NCI-H2029 treated with DMSO at 0.1 percent for 48 hours (cell line): ENCODE measurements around the gene CORO2B.

Experiments used
- DNase-seq: peaks from one replicate; lab custom pipeline; 2025; lab: John Stamatoyannopoulos, UW

The CORO2B gene

GRCh38 chr15:68629519-68630210, 50.9 kb downstream of the CORO2B start:
- DNase-seq = peak; percentile 31

- no peak for DNase-seq
Measured at GRCh38 chr15:68630211-68630555, 51.4 kb downstream of the CORO2B start.

- no peak for DNase-seq
Measured at GRCh38 chr15:68630836-68631235, 52.0 kb downstream of the CORO2B start.

GRCh38 chr15:68631601-68632051, 52.8 kb downstream of the CORO2B start:
- DNase-seq = peak; percentile 6

GRCh38 chr15:68632101-68632500, 53.3 kb downstream of the CORO2B start:
- no peak for DNase-seq

GRCh38 chr15:68633231-68634121, 54.7 kb downstream of the CORO2B start:
- DNase-seq = no peak

GRCh38 chr15:68634122-68634482, 55.3 kb downstream of the CORO2B start:
- DNase-seq = no peak

- DNase-seq = no peak
Measured at GRCh38 chr15:68634531-68634930, 55.7 kb downstream of the CORO2B start.

GRCh38 chr15:68635141-68635540, 56.3 kb downstream of the CORO2B start:
- DNase-seq = no peak

GRCh38 chr15:68636256-68636655, 57.5 kb downstream of the CORO2B start:
- no peak for DNase-seq

- DNase-seq = no peak
Measured at GRCh38 chr15:68637767-68638404, 59.1 kb downstream of the CORO2B start.

- DNase-seq = no peak
Measured at GRCh38 chr15:68638953-68639515, 60.2 kb downstream of the CORO2B start.

GRCh38 chr15:68639926-68640600, 61.3 kb downstream of the CORO2B start:
- no peak for DNase-seq

GRCh38 chr15:68640791-68641331, 62.1 kb downstream of the CORO2B start:
- DNase-seq = no peak

GRCh38 chr15:68641376-68641775, 62.6 kb downstream of the CORO2B start:
- no peak for DNase-seq

GRCh38 chr15:68642491-68642845, 63.7 kb downstream of the CORO2B start:
- no peak for DNase-seq

- DNase-seq = no peak
Measured at GRCh38 chr15:68643216-68643830, 64.5 kb downstream of the CORO2B start.

GRCh38 chr15:68644083-68644904, 65.5 kb downstream of the CORO2B start:
- no peak for DNase-seq

GRCh38 chr15:68644996-68645395, 66.2 kb downstream of the CORO2B start:
- no peak for DNase-seq

- no peak for DNase-seq
Measured at GRCh38 chr15:68646156-68646555, 67.4 kb downstream of the CORO2B start.
